H1 (cell line): ENCODE measurements around the gene CCDC81.

Experiments used
- CHD1 ChIP-seq: IDR thresholded peaks from 2 replicates; pipeline ENCODE4 v1.6.1; 2012; ENCODE audit warnings: low read depth, low read length, improper control_type of control experiment
- EP300 ChIP-seq, 2 experiments: IDR thresholded peaks; 1 replicate in 1 of 2; 2 replicates in 1 of 2; pipeline ENCODE4 v1.6.1; 2011 to 2012; ENCODE audit warnings: low read depth in 2 of 2, low read length in 2 of 2, mild to moderate bottlenecking in 2 of 2, borderline replicate concordance in 1 of 2, inconsistent platforms in 1 of 2, moderate library complexity in 1 of 2
- HDAC2 ChIP-seq, 2 experiments: fragments of 300-600 bp in 1 of 2; sonication (generic) in 1 of 2; IDR thresholded peaks; 2 replicates each; pipeline ENCODE4 v1.6.1; 2011 to 2012; ENCODE audit warnings: low read depth in 2 of 2, low read length in 2 of 2, mild to moderate bottlenecking in 2 of 2, moderate library complexity in 2 of 2, borderline replicate concordance in 1 of 2, inconsistent platforms in 1 of 2
- POLR2A ChIP-seq, 2 experiments: IDR thresholded peaks; 1 replicate in 1 of 2; 2 replicates in 1 of 2; pipeline ENCODE4 v1.6.1; 2011; ENCODE audit warnings: low read depth in 2 of 2, low read length in 2 of 2, mild to moderate bottlenecking in 2 of 2; ENCODE audit errors: control extremely low read depth in 1 of 2
- RFX5 ChIP-seq: IDR thresholded peaks from 2 replicates; pipeline ENCODE4 v1.6.1; 2011; ENCODE audit warnings: low read depth, low read length, improper control_type of control experiment, borderline replicate concordance
- RXRA ChIP-seq: IDR thresholded peaks from 2 replicates; pipeline ENCODE4 v1.6.1; 2011; ENCODE audit warnings: low read depth, mild to moderate bottlenecking, low read length, moderate library complexity; ENCODE audit not compliant: insufficient read depth
- SIN3A ChIP-seq, 2 experiments: IDR thresholded peaks in 1 of 2; conservative IDR thresholded peaks in 1 of 2; 2 replicates each; pipeline ENCODE4 v1.6.1; 2011 to 2012; ENCODE audit warnings: low read length in 2 of 2, improper control_type of control experiment in 1 of 2, low read depth in 1 of 2, mild to moderate bottlenecking in 1 of 2
- SIX5 ChIP-seq: IDR thresholded peaks from 2 replicates; pipeline ENCODE4 v1.6.1; 2011; ENCODE audit warnings: mild to moderate bottlenecking, low read depth, low read length
- TCF12 ChIP-seq: IDR thresholded peaks from 2 replicates; pipeline ENCODE4 v1.6.1; 2011; ENCODE audit warnings: low read depth, mild to moderate bottlenecking, low read length
- YY1 ChIP-seq: IDR thresholded peaks from 2 replicates; pipeline ENCODE4 v1.6.1; 2011; ENCODE audit warnings: low read depth, mild to moderate bottlenecking, low read length
- TF ChIP-seq, protein P1 (sequence below), 3 experiments: IDR thresholded peaks; 1 replicate in 2 of 3; 2 replicates in 1 of 3; pipeline versions ENCODE4 v1.5.1 to v1.6.1; 2011; ENCODE audit warnings: low read length in 3 of 3, mild to moderate bottlenecking in 3 of 3, inconsistent platforms in 2 of 3, low read depth in 1 of 3, moderate library complexity in 1 of 3; ENCODE audit not compliant: insufficient read depth in 1 of 3; ENCODE audit errors: control extremely low read depth in 1 of 3

DNA sequence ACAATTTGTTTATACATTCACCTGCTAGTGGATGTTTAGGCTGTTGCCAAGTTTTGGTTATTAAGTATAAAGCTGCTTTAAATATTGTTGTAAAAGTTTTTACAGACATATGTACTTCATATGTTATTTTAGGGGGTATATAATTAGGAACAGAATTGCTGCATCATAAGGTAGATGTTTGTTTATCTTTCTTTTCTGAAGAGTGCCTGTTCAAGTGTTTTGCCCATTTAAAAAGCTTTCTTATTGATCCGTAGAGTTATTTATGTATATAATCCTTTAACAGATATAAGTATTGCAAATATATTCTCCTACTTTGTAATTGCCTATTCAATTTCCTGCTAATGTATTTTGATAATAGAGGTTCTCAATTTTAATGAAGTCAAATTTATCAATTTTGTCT, 11.3 kb upstream of the CCDC81 start:
- TF ChIP-seq EP300 (IDR thresholded peaks at IDR 0.05; ENCODE audit: borderline replicate concordance in 1 of 2, low read depth in 2 of 2, low read length in 2 of 2) (no peak), POLR2A (IDR thresholded peaks at IDR 0.05; ENCODE audit: control extremely low read depth in 1 of 2, low read depth in 2 of 2, low read length in 2 of 2) (no peak), HDAC2 (IDR thresholded peaks at IDR 0.05; ENCODE audit: borderline replicate concordance in 1 of 2, low read depth in 2 of 2, low read length in 2 of 2) (no peak), CHD1 (no peak), YY1 (no peak), SIX5 (no peak), RFX5 (no peak), RXRA (no peak), SIN3A (conservative IDR thresholded peaks at IDR 0.05 in 1 of 2, IDR thresholded peaks at IDR 0.05 in 1 of 2; ENCODE audit: low read depth in 1 of 2, low read length in 2 of 2) (no peak), TCF12 (no peak)
- TF ChIP-seq, protein P1, sequence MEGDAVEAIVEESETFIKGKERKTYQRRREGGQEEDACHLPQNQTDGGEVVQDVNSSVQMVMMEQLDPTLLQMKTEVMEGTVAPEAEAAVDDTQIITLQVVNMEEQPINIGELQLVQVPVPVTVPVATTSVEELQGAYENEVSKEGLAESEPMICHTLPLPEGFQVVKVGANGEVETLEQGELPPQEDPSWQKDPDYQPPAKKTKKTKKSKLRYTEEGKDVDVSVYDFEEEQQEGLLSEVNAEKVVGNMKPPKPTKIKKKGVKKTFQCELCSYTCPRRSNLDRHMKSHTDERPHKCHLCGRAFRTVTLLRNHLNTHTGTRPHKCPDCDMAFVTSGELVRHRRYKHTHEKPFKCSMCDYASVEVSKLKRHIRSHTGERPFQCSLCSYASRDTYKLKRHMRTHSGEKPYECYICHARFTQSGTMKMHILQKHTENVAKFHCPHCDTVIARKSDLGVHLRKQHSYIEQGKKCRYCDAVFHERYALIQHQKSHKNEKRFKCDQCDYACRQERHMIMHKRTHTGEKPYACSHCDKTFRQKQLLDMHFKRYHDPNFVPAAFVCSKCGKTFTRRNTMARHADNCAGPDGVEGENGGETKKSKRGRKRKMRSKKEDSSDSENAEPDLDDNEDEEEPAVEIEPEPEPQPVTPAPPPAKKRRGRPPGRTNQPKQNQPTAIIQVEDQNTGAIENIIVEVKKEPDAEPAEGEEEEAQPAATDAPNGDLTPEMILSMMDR (IDR thresholded peaks at IDR 0.05; ENCODE audit: control extremely low read depth in 1 of 3, insufficient read depth in 1 of 3, low read depth in 1 of 3, low read length in 3 of 3), result no peak
